ENCODE data around the gene ASMTL. TPM values are rescaled to one million over a fixed set of nuclear protein-coding genes. Genes with fewer than 3 reads are reported as not detected.

ASMTL gene
- total RNA-seq, 4 donors from 2014 or later = 29.7 to 56.1 (median 42.4) TPM

GRCh38 chrX:1397441-1398270 is 55.1 kb downstream of the ASMTL start:
- Histone ChIP-seq H3K36me3 (no peaks in the 10 kb centered on the region), H3K4me3 (replicated peaks in 1 of 3) (no peak overlapping the region), H3K9me3 (no peaks in the 10 kb centered on the region), H3K4me1 (peaks cover 17 to 19% of the 10 kb centered on the region in 2 donors), H3K27me3 (no peaks in the 10 kb centered on the region), H3K27ac (no peak overlapping the region)
- DNase-seq = no peak
- intact Hi-C loops (cut with DNase I) = loop anchor here (5.0 to 10.0 kb wide), 2 partner anchors 55 to 197 kb away; partner anchors contain the start of genes AKAP17A and ASMTL
- WGBS, 2 donors = 93 to 95% methylated on average over 22 to 25 of the region's 29 CpGs
- no peak for TF ChIP-seq CTCF (IDR thresholded peaks at IDR 0.05)

GRCh38 chrX:1397001-1397400 is 55.7 kb downstream of the ASMTL start:
- intact Hi-C loops (cut with DNase I) = loop anchor here (5.0 to 10.0 kb wide), 2 partner anchors 55 to 198 kb away; partner anchors contain the start of genes AKAP17A and ASMTL
- no peak for DNase-seq

GRCh38 chrX:1395646-1396216 is 57.0 kb downstream of the ASMTL start:
- WGBS, 2 donors = 96 to 98% methylated on average over 5 of the region's 5 CpGs
- no peak for DNase-seq
- Histone ChIP-seq H3K9me3 (no peaks in the 10 kb centered on the region), H3K4me3 (replicated peaks in 1 of 3) (no peak overlapping the region), H3K27me3 (no peaks in the 10 kb centered on the region), H3K4me1 (peaks cover 21 to 23% of the 10 kb centered on the region in 2 donors), H3K27ac (no peak overlapping the region), H3K36me3 (peaks cover 0 to under 1% of the 10 kb centered on the region in 2 donors)
- intact Hi-C loops (cut with DNase I) = loop anchor here (5.0 to 10.0 kb wide), 2 partner anchors 57 to 199 kb away; partner anchors contain the start of genes AKAP17A and ASMTL
- TF ChIP-seq CTCF (IDR thresholded peaks at IDR 0.05) (no peak), POLR2A (IDR thresholded peaks at IDR 0.05) (no peak)

More at GRCh38 chrX:1397001-1397400, 55.7 kb downstream of the ASMTL start:
- Histone ChIP-seq H3K4me3 (replicated peaks in 1 of 3) (no peak overlapping the region), H3K27me3 (no peaks in the 10 kb centered on the region), H3K4me1 (peaks cover 17 to 19% of the 10 kb centered on the region in 2 donors), H3K9me3 (no peaks in the 10 kb centered on the region), H3K36me3 (no peaks in the 10 kb centered on the region), H3K27ac (no peak overlapping the region)
- 86 to 90% methylated on average over 13 to 15 of the region's 15 CpGs for WGBS, 2 donors
- no peak for TF ChIP-seq CTCF (IDR thresholded peaks at IDR 0.05)

GRCh38 chrX:1394731-1395501 is 57.8 kb downstream of the ASMTL start:
- no peak overlapping the region for H3K4me3 ChIP-seq (replicated peaks in 1 of 3)
- H3K27ac ChIP-seq = peak overlapping the region; percentile 18 to 99 (median 51)
- 49 to 72% methylated on average over 7 to 14 of the region's 22 CpGs for WGBS, 2 donors
- peaks cover 5 to 8% of the 10 kb centered on the region in 2 donors for H3K36me3 ChIP-seq
- intact Hi-C loops (cut with DNase I) = loop anchor here (5.0 to 10.0 kb wide), 2 partner anchors 57 to 200 kb away; partner anchors contain the start of genes AKAP17A and ASMTL
- no peaks in the 10 kb centered on the region for H3K9me3 ChIP-seq
- no peaks in the 10 kb centered on the region for H3K27me3 ChIP-seq
- TF ChIP-seq CTCF (IDR thresholded peaks at IDR 0.05) (no peak), POLR2A (IDR thresholded peaks at IDR 0.05) (no peak)
- DNase-seq = peak; percentile 84 to 87
- peaks cover 29 to 30% of the 10 kb centered on the region in 2 donors for H3K4me1 ChIP-seq
